ENCODE data around the gene ADD3. TPM values are rescaled to one million over a fixed set of nuclear protein-coding genes. Genes with fewer than 3 reads are reported as not detected.

Gene ADD3
- total RNA-seq, 2 donors from 2014 or later, result 158 to 377 TPM

- DNase-seq (ENCODE audit: low spot score), result no peak
- Histone ChIP-seq H3K36me3 (no peaks in the 10 kb centered on the region), H3K27me3 (no peaks in the 10 kb centered on the region), H3K4me3 (no peak overlapping the region), H3K9me3 (no peaks in the 10 kb centered on the region), H3K27ac (peak overlapping the region in 1 of 2 donors; percentile 1), H3K4me1 (peaks cover 0 to 58% of the 10 kb centered on the region in 2 donors)
- no peak for TF ChIP-seq CTCF (IDR thresholded peaks at IDR 0.05)
Observed at GRCh38 chr10:110058212-110058611, 50.4 kb downstream of the ADD3 start.

GRCh38 chr10:110059925-110060324 is 52.1 kb downstream of the ADD3 start:
- H3K36me3 ChIP-seq, result no peaks in the 10 kb centered on the region
- no peak for DNase-seq (ENCODE audit: low spot score)
- no peaks in the 10 kb centered on the region for H3K9me3 ChIP-seq
- H3K27ac ChIP-seq, result peak overlapping the region in 1 of 2 donors; percentile 9
- H3K4me1 ChIP-seq, result peaks cover 0 to 58% of the 10 kb centered on the region in 2 donors
- no peak for TF ChIP-seq CTCF (IDR thresholded peaks at IDR 0.05)
- no peaks in the 10 kb centered on the region for H3K27me3 ChIP-seq
- no peak overlapping the region for H3K4me3 ChIP-seq

GRCh38 chr10:110061687-110062086 is 53.9 kb downstream of the ADD3 start:
- Histone ChIP-seq H3K27ac (no peak overlapping the region), H3K4me3 (no peak overlapping the region), H3K4me1 (peaks cover 0 to 50% of the 10 kb centered on the region in 2 donors)

GRCh38 chr10:110065269-110065668 is 57.5 kb downstream of the ADD3 start:
- H3K4me3 ChIP-seq, result no peak overlapping the region
- DNase-seq (ENCODE audit: low spot score), result no peak
- H3K36me3 ChIP-seq, result no peaks in the 10 kb centered on the region
- no peaks in the 10 kb centered on the region for H3K9me3 ChIP-seq
- H3K4me1 ChIP-seq, result peaks cover 0 to 52% of the 10 kb centered on the region in 2 donors
- H3K27me3 ChIP-seq, result no peaks in the 10 kb centered on the region
- TF ChIP-seq CTCF (IDR thresholded peaks at IDR 0.05), result no peak
- no peak overlapping the region for H3K27ac ChIP-seq

More at GRCh38 chr10:110061687-110062086, 53.9 kb downstream of the ADD3 start:
- no peaks in the 10 kb centered on the region for H3K9me3 ChIP-seq
- no peaks in the 10 kb centered on the region for H3K36me3 ChIP-seq
- no peak for DNase-seq (ENCODE audit: low spot score)
- H3K27me3 ChIP-seq, result no peaks in the 10 kb centered on the region
- TF ChIP-seq CTCF (IDR thresholded peaks at IDR 0.05), result no peak

- Histone ChIP-seq H3K36me3 (no peaks in the 10 kb centered on the region), H3K4me1 (peaks cover 0 to 60% of the 10 kb centered on the region in 2 donors), H3K27me3 (no peaks in the 10 kb centered on the region), H3K27ac (peak overlapping the region; percentile 70 to 85), H3K4me3 (no peak overlapping the region), H3K9me3 (no peaks in the 10 kb centered on the region)
- TF ChIP-seq CTCF (IDR thresholded peaks at IDR 0.05), result no peak
- DNase-seq (ENCODE audit: low spot score), result no peak
Observed at GRCh38 chr10:110067960-110068770, 60.4 kb downstream of the ADD3 start.

All from right atrium auricular region (tissue), 2 donors.